ENCODE data around the gene GBA2.
A peak's percentile ranks its signal among the peaks of the same experiment; 100 is the strongest.

GBA2 gene

GRCh38 chr9:35748858-35749514 is at the start of gene GBA2, which contains the start of gene RGP1:
TSS of gene GBA2 (minus strand) at chr9:35749228. CDS start at chr9:35748704, 524 bp downstream.
TSS of gene RGP1 (plus strand) at chr9:35749287. CDS start at chr9:35749756, 469 bp downstream.
- peak; percentile 38 to 56 (median 46) for DNase-seq

DNA sequence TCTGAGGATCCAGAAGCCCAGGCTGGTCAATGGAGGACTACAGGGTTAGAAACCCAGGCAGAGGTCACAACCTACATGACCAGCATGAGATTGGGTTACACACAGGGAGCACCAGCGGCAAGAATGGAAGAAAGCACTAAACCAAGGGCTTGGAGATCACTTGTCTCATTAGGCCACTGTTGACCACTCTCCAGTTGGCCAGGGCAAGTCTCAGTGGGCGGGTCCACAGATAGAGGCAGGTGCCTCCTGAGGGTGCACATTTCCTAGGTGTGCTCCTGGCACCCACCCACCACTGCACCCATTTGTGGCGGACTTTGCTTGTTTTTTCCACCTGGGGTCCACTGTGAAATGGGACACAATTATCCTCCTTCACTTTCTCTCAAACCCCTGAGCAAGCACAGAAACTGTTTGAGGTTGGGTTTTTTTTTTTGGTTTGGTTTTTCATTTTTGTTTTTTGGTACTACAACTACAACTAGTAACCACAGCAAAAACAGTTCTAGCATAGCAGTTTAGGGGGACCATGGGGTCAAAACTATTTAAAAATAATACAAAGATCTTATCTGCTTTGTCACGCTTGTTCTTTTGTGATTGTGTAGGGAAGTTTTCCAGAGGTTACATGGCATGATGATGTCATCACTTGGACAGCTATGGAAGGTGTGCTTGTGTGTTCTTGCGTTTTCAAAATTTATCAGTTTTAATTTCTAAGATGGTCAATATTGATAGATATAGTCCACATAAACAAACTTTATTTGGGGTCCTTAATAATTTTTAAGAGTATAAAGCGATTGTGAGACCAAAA is 48.5 kb upstream of the GBA2 start:
- no peak for DNase-seq

GRCh38 chr9:35795695-35796094 is 46.7 kb upstream of the GBA2 start:
- DNase-seq, result no peak

DNA sequence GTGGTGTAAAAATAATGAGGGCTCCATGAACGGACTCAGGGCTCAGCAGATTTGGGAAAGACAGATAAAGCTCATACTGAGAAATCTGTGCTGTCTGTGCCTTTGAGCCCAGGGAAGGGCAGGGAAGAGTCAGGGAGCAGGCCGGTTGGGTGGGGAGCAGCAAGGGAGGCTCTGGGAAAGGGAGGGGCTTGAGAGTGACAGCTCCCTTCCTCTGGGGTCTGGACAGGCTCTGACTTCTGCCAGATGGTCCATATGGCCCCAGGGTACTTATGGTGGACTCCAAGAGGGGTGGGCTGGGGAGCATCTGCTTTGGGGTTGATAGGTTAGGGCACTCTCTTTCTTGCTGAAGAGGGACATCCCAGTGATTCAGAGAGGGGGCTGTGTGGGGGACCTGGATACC is 44.4 kb upstream of the GBA2 start:
- no peak for DNase-seq

DNA sequence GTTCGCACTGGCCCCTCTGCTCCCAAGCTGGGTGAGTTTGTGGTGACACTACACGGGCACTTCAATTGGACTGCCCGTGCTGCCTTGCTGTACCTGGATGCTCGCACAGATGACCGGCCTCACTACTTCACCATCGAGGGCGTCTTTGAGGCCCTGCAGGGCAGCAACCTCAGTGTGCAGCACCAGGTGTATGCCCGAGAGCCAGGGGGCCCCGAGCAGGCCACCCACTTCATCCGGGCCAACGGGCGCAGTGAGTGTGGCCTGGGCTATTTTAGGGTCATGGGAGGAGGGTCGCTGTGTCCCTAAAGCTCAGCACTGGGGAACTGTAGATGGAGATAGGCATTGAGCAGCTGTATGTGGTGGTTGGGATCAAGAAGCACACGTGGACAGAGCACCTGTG is 43.8 kb upstream of the GBA2 start:
- DNase-seq, result no peak

- DNase-seq, result no peak
These were observed 43.2 kb upstream of the GBA2 start for GRCh38 chr9:35792024-35792813.

- peak in 1 of 4 experiments; percentile 7 for DNase-seq
These were observed 42.4 kb upstream of the GBA2 start, which contains the start of gene NPR2 for GRCh38 chr9:35791297-35791921. TSS of gene NPR2 (plus strand) at chr9:35791591. CDS start at chr9:35792409, 818 bp downstream.

DNA sequence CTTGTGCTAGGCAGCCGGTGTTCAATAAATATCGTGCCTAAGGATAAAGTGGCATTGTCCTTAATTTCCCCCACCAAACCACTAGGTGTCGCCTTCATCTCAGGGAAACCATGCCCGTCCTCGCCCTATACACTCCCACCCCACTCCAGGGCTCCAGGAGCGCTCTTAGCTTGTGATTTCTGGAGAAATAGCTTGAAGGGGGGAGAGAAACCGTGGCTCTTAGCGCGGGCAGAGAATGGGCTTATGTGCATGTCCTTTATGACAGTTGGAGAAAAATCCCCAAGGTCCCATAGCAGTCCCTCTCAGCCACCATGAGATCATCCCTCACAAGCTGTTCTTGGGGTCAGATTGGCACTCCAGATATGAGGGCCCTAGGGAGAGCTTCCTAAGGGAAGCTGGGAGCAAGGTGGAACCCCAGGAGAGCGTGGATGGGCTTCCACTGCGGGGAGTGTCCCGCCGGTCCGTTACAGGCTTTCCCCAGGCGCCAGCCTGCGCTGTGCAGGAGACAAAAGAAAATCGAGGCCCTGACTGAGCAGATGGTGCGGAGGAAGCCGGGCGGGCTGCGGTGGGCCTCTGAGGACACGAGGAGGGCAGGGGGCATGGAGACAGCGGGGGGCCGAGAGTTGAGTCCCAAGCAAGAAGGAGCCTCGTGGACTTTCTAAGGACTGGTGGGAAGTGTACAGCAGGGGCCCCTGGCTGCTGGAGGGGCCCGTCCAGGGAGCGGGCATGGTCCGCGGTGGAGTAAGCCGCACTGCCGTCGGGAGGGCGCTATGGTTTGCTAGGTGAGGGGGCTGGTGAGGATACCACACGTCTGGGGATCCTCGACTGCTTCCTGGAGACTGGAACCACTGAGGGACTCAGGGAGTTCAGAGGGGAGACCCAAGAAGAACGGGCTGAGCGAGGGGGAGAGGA is 41.6 kb upstream of the GBA2 start:
- DNase-seq, result peak; percentile 12 to 19 (median 14)

GRCh38 chr9:35790025-35790384 is 41.0 kb upstream of the GBA2 start:
- DNase-seq, result no peak

- no peak for DNase-seq
These were observed 40.5 kb upstream of the GBA2 start for GRCh38 chr9:35789541-35789940.

- DNase-seq, result no peak
These were observed 34.4 kb upstream of the GBA2 start for GRCh38 chr9:35783418-35783817.

DNA sequence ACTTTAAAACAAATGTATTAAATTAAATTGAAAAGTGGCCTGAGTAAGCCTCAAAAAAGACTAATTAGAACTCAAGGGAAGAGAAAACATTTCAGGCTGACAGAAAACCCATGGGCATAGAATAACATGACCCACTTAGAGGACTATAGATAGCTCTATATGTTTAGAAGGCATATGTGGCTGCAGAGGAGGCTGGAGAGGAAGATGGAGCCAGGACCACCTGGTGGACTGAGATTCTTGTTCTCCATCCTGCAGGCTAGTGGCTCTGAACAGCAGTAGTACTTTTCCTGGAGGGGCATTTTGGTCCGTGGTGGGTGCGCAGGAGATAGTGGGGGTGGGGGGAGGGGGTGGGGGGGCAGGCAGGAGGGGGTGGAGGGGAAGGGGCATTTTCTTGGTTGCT is 32.0 kb upstream of the GBA2 start:
- no peak for DNase-seq

DNA sequence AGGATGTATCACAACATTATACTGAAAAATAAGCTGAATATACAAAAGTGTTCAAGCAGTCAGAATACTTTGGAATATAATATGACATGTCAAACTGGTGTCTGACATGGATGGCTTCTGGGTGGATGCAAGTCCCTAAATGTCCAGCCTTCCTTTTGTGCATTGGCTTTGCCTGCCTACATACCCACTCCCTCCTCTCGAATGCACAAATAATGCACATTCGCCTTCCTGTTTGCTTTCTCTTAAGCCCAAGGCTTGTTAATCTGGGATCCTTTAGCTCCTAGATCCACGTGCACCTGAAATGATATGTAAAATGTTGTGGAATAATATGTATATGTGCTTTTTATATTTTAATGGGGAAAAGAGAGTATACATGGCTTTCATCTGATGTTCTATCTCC is 29.5 kb upstream of the GBA2 start:
- DNase-seq, result no peak

- DNase-seq, result no peak
These were observed 27.0 kb upstream of the GBA2 start for GRCh38 chr9:35776018-35776417.

DNA sequence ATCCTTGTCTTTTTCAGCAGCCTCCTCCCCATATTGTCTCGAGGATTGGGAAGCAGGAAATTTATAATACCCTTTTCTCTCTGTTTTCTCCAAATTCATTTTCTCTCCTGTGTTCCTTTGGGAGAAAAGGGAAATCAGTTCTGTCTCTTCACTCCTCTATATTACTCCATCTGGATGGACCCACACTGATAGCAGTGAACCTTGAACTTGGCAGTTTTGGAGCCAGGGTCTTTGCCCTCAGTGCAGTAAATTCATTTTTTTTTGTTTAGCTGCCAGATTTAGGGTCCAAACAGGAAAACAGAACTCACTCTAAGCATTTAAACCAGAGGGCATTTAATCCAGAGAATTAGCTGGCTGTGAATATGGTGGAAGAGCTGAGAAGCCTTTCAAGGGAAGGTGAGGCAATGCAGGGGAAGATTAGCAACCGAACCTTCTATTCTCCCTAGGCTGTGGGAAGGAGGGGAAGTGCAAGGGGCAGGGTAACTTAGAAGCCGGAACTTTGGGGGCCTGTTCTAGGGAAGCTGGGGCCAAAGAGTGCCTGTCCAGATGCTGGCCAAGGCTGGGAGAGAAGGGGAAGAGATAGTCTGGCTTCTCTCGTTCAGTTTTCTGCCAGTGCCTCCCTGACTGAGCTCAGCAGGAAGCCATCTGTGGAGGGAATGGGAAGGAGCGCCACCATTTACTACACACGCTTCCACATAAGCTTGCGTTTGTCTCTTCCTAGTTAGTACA is 26.0 kb upstream of the GBA2 start:
- DNase-seq, result no peak

DNA sequence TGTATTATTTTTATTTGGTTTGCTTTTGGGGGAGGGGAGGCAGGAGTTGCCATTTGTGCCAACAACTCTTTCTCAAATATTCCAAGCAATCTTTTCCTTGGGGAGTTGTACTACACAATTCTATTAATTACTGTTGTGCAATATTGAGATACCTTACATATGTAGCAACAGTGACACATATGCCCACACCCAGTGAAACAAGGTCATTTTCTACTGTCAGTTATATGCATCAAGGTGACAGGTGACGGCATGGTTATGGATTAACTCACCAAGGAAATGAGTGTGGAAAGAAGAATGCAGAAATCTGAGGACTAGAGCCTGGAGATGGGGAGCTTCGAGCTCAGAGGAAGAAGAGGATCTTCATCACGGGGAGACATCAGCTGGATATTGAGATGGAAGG is 22.9 kb upstream of the GBA2 start:
- no peak for DNase-seq

DNA sequence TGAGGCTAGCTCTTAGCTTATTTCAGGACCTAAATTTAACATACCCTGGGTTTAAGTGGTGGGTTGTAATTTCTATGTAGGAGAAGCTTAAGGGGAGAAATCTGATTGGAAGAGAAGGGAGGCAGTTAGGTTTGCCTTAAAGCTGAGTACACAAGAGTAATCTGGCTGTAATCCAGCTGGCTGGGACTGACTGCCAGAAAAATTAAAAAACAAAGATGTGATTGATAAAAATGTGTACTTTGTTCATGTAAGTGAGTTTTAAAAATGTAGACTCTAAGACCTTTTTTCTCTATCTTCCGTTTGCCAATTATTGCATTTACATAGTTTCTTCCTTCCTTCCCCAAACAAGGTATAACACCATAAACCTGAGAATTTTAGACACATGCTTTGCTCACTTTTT is 22.5 kb upstream of the GBA2 start:
- no peak for DNase-seq

- no peak for DNase-seq
These were observed 22.0 kb upstream of the GBA2 start for GRCh38 chr9:35771075-35771433.

DNA sequence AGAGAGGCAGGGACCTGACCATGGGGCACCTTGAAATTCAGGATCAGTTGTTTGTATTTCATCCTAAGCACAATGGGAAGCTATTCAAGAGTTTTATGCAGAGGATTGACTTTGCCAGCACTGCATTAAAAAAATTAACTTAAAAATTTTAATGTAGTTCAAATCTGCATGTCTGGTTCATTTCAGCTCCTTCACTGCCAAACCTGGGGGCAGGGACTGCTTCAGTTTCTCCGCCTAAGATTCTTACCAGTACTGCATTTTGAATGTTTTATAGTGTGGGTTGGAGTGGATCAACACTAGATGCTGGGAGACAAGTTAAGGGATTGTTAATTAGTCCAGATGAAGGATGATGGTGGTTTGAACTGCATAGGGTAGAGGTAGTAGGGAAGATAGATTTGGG is 20.7 kb upstream of the GBA2 start:
- no peak for DNase-seq

GRCh38 chr9:35767458-35767857 is 18.4 kb upstream of the GBA2 start:
- DNase-seq, result no peak

DNA sequence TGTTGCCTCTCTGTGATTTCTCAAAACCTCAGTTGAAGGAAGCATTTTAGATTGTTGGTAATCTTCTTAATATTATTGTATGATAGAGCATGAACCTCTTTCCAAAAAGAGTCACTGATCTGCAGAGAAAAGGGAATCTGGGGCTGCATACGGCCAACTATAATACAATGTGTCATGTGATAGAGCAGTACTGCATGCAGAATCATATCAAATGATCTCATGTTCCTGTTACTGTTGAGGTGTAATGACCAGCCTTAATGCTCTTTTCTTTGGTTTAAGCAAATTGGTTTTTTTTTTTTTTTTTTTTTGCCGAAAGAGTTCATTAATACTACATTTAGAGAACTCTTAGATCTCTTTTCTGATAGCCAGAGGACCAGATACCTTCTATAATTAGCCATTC is 18.0 kb upstream of the GBA2 start:
- DNase-seq, result no peak

Measured in activated CD4-positive, CD25-positive, alpha-beta regulatory T cell (primary cell).